Eye (tissue), 1 donor: Measurements from ENCODE around the gene KIF21B.
A peak's percentile ranks its signal among the peaks of the same experiment; 100 is the strongest.

ENCODE experiments used
- DNase-seq: peaks from one replicate; pipeline ENCODE4 v3.0.0-alpha.2; 2015

KIF21B gene

GRCh38 chr1:201017828-201018163 lies 5.7 kb downstream of the KIF21B start:
- no peak for DNase-seq

DNA sequence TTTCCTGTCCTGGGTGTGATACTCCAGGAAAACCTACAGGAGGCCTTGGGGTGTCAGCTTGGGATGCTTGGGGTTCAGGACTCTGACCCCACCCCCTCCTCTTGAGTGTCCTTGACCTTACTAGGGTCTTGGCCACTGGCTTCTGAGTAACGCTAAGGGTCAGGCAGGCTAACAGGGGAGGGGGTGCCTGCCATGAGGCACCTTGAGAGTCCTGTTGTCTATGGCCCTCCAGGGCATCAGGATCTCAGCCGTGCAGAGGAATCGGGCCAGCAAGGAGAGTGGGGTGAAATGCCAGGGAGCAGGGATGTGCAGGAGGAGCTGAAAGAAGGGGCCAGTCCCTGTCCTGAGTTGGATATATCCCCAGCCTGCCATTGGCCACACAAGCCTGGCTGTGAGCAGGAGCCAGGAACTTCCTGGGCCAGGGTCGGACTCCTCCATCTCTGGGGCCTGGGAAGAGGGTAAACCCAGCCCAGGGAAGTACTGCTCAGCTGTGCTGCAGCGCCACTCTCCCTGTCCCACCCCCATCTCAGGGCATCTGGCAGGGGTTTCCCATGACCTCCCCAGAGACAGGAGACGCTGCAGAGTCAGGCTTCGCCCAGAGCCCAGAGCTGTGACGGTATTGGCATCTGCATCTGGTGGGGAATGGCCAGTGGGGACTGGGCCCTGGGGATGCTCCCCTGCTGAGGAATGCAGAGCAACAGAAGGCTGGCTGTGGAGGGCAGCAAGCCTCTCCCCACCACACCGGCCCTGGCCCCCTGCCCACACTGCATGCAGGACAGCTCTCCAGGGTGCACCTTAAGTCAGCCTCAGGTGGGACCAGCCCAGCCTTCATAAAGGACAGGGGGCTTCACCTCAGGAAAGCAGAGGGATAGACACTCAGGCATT lies 6.3 kb downstream of the KIF21B start:
- peak; percentile 57 for DNase-seq

GRCh38 chr1:201016211-201016651 lies 7.3 kb downstream of the KIF21B start:
- peak; percentile 71 for DNase-seq

DNA sequence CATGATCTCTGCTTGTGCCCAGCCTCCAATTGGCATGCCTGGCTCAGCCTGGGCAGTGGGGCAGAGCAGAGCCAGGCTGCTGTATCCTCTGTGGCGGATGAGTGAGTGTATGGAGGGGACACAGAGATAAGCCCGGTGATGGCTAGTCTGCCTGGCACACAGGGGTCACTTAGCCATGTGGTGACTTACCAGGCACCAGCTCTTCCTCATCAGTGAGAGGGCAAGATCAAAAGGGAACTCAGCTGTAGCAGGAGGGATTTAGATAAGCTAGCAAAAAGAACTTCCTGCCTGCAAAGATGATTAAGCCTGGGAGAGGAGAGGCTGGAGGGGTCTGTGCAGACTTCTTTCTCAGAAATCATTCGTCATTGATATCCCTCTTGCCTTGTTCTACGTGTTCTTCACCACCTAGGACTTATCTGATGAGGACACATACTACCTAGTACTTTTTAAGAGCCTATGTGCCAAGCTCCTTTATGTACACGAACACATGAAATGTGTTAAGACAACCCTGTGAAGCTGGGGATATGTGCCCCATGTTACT lies 7.9 kb downstream of the KIF21B start:
- no peak for DNase-seq

GRCh38 chr1:201014816-201015200 lies 8.7 kb downstream of the KIF21B start:
- no peak for DNase-seq

GRCh38 chr1:201013991-201014815 lies 9.3 kb downstream of the KIF21B start:
- peak; percentile 51 for DNase-seq

- DNase-seq: no peak
Observed at GRCh38 chr1:201013031-201013485, 10.5 kb downstream of the KIF21B start.

DNA sequence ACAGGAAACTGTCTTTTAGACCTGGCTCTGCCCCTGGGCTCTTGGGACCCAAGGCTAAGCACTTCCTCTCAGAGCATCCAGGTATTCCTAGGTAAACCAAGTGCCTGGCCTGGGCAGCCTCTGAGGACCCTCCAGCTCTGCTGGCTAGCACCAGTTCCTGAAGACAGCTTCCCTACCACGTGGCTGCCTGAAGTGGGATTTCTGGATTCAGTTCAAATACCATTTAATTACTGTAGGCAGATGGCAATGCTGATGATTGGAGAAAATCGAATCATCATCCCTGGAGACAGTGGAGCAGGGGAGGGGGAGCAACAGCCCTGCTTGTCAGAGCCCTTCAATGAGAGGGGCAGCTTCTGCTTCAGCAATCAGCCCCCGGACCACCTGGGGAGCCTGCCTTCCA lies 11.9 kb downstream of the KIF21B start:
- DNase-seq: peak; percentile 85

- peak; percentile 77 for DNase-seq
Observed at GRCh38 chr1:201009962-201010645, 13.4 kb downstream of the KIF21B start.

- no peak for DNase-seq
Observed at GRCh38 chr1:201008666-201009360, 14.7 kb downstream of the KIF21B start.

DNA sequence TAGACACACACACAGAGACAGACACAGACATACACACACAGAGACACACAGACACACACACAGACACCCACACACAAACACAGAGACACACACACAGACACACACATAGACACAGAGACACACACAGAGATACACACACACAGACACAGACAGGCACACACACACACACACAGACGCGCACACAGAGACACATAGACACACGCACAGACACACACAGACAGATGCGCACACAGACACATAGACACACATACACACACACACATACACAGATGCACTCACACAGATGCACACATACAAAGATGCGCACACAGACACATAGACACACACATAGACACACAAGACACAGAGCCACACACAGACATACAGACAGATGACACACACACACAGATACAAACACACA lies 16.0 kb downstream of the KIF21B start:
- no peak for DNase-seq

DNA sequence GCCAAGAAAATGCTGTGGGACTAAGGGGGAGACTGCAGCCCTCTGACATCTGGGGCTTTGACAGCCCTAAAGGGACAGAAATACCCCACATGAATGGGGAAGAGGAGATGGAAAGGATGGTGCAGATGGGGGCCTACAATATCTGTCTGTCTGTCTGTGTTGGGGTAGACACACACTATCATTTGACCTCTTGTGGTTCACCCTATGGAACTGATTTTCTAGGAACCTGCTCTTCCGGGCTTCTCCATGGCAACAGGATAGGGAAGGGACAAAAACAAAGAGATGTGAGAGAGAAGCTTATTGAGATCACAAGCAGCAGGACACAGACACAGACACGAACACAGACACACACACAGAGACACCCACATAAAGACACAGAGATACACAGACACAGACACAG lies 17.1 kb downstream of the KIF21B start:
- DNase-seq: no peak

DNA sequence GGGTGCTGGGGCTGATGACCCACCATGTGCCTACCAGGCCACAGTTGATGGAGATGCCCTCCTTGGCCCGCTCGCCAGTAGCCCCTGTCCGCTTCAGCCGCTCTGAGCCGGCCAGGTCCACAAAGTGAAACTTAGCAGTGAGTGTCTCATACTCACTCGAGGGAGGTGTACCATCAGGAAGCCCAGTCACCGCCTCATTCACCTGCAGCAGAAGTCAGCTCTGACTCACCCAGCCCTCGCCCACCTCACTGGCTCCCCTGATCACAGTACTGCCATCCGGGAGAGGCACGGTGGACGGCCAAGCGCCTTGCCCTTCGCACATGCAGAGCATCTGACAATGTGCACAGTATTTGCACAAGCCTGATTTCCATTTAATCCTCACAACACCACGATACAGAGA lies 18.8 kb downstream of the KIF21B start:
- no peak for DNase-seq

DNA sequence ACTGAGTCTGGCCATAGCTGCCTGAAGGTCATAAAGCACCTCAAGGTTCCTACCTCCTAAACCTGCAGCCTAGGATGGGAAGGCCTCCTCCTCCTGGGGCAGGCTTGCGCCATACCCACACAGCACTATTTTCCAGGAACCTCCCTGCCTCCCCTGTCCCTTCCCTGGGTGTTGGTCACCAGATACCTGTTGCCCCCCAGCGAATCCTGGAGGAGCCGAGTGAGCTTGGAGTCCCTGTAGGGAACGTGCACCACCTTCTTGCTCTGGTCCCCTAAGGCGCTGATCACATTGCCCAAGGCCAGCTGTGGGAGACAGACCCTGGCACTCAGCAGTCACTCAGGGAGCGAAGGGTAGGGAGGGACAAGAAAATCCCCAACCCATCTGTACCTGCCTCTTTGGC lies 19.4 kb downstream of the KIF21B start:
- DNase-seq: no peak

GRCh38 chr1:201002510-201002909 lies 21.0 kb downstream of the KIF21B start:
- DNase-seq: no peak

DNA sequence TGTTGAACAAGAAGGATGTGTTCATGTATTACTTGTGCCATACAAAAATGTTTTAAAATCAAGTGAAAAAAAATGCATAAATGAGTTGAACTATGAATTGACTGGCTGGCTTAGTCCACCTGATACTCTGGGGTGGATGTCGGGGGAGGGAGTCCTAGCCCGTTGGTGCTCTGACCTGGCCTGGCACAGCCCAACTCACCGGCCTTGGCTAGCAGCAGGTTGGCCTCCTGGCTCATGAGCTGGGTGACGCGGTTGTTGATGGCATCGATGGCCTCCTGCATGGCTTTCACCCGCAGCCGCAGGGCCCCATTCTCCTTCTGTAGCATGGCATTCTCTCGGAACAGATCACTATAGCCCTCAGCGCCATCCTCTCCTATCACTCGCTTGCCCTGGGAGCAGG lies 21.6 kb downstream of the KIF21B start:
- no peak for DNase-seq

DNA sequence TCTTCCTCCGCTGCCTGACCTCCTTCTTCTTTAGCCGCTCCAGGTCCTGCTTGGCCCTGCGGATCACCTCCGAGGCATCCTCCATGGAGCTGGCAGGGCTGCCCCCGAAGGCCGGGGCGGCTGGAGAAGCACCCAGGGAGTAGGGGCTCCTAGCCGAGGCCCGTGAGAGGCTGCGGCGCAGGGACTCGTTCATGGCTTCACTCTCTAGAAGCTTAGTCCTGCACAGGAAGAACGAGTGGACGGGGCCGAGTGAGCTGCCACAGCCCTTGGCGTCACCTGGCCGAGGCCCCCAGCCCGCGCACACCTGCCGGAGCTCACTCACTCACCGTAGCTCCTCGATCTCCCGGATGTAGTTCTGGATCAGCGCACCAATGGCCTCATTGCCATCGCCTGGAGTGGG lies 23.1 kb downstream of the KIF21B start:
- DNase-seq: no peak

GRCh38 chr1:200999667-201000066 lies 23.8 kb downstream of the KIF21B start:
- no peak for DNase-seq

GRCh38 chr1:200998323-200998722 lies 25.2 kb downstream of the KIF21B start:
- DNase-seq: no peak

GRCh38 chr1:200992382-200993048 lies 31.0 kb downstream of the KIF21B start:
- peak; percentile 40 for DNase-seq

- no peak for DNase-seq
Observed at GRCh38 chr1:200991097-200991614, 32.4 kb downstream of the KIF21B start.

DNA sequence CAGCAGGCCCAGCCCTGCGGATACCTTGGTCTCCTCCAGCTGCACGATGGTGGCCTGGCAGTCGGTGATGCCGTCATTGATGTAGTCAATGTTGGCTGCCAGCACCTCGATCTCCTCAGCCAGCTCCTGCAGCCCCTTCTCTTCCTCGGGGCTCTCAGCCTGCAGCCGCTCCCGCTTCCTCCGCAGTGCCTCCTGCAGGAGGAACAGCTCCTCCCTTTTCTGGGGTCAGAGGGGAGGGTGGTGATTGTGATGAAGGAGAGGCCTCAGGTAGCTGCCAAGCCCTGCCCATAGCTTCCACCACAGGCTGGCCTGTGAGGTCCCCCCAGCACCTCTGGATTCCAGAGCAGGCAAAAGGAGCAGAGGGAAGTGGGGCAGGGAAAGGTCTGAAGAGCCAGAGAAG lies 33.4 kb downstream of the KIF21B start:
- DNase-seq: no peak
